H1 (cell line): Measurements from ENCODE around the gene UROC1. TPM values are rescaled to one million over a fixed set of nuclear protein-coding genes. Genes with fewer than 3 reads are reported as not detected.

Source experiments
- CTCF ChIA-PET: fragments of 300-600 bp; sonication (Branson Sonifier 250); formaldehyde crosslinking; loops from one replicate; lab custom pipeline; 2021; ENCODE audit not compliant: partially characterized antibody; lab: Charles Lee
- POLR2A ChIA-PET: fragments of 300-600 bp; sonication (Branson Sonifier 250); formaldehyde crosslinking; loops from one replicate; lab custom pipeline; 2021; ENCODE audit warnings: inconsistent platforms; ENCODE audit not compliant: partially characterized antibody; lab: Charles Lee
- DNase-seq, 2 experiments: peaks; one replicate each; pipeline versions ENCODE4 v3.0.0 to v3.0.0-alpha.2; 2010 to 2022; ENCODE audit warnings: low spot score in 2 of 2, low read depth in 1 of 2, mixed read lengths in 1 of 2
- FAIRE-seq: peaks from 2 replicates; lab custom pipeline; 2011; peaks lifted over from hg19 to GRCh38; lab: Jason Lieb, UNC
- H2AFZ ChIP-seq: 2 replicates; pipeline ENCODE4 v1.8.1; 2012; ENCODE audit warnings: low read length, inconsistent platforms
- H2AK5ac ChIP-seq: 2 replicates; pipeline ENCODE4 v1.6.1; 2013; ENCODE audit warnings: low read depth, low read length
- H2BK120ac ChIP-seq: replicated peaks from 2 replicates; pipeline ENCODE3; 2013; ENCODE audit warnings: low read depth, low read length, inconsistent platforms
- H2BK12ac ChIP-seq: 2 replicates; pipeline ENCODE4 v1.6.1; 2013; ENCODE audit warnings: low read depth, low read length
- H2BK15ac ChIP-seq: 2 replicates; pipeline ENCODE4 v1.6.1; 2013; ENCODE audit warnings: low read length
- H2BK20ac ChIP-seq: 2 replicates; pipeline ENCODE4 v1.6.1; 2013; ENCODE audit warnings: low read length
- H2BK5ac ChIP-seq: 2 replicates; pipeline ENCODE4 v1.6.1; 2013; ENCODE audit warnings: low read depth, low read length
- H3K14ac ChIP-seq: 2 replicates; pipeline ENCODE4 v1.6.1; 2013; ENCODE audit warnings: inconsistent platforms; ENCODE audit not compliant: insufficient read length
- H3K18ac ChIP-seq: 2 replicates; pipeline ENCODE4 v1.6.1; 2013; ENCODE audit warnings: low read length; ENCODE audit errors: extremely low read depth
- H3K23ac ChIP-seq: 2 replicates; pipeline ENCODE4 v1.6.1; 2013; ENCODE audit warnings: inconsistent platforms; ENCODE audit not compliant: insufficient read length
- H3K23me2 ChIP-seq: 2 replicates; pipeline ENCODE4 v1.6.1; 2013; ENCODE audit warnings: low read depth, low read length
- H3K27ac ChIP-seq: 2 replicates; pipeline ENCODE4 v1.6.1; 2011; ENCODE audit warnings: low read depth, low read length, inconsistent platforms
- H3K27me3 ChIP-seq, 4 experiments: replicated peaks in 1 of 4; 1 replicate in 1 of 4; 2 replicates in 3 of 4; pipeline versions ENCODE4 v1.6.1 to v1.8.1; 2011 to 2013; ENCODE audit warnings: low read length in 3 of 4, mild to moderate bottlenecking in 3 of 4, inconsistent platforms in 2 of 4, mixed read lengths in 2 of 4, moderate library complexity in 1 of 4; ENCODE audit not compliant: control insufficient read depth in 3 of 4, insufficient read depth in 3 of 4; ENCODE audit errors: extremely low read depth in 1 of 4
- H3K36me3 ChIP-seq, 4 experiments: 2 replicates each; pipeline versions ENCODE4 v1.6.1 to v1.8.1; 2011 to 2013; ENCODE audit warnings: mild to moderate bottlenecking in 4 of 4, low read length in 3 of 4, moderate library complexity in 2 of 4, control low read depth in 1 of 4, inconsistent platforms in 1 of 4; ENCODE audit not compliant: insufficient read depth in 4 of 4, control insufficient read depth in 2 of 4
- H3K4ac ChIP-seq: replicated peaks from 2 replicates; pipeline ENCODE3; 2013; ENCODE audit warnings: low read length, low read depth, mixed read lengths, inconsistent platforms; ENCODE audit not compliant: insufficient read length
- H3K4me1 ChIP-seq, 4 experiments: replicated peaks in 1 of 4; 1 replicate in 1 of 4; 2 replicates in 3 of 4; pipeline versions ENCODE4 v1.6.1 to v1.8.1; 2011 to 2013; ENCODE audit warnings: low read length in 3 of 4, inconsistent platforms in 2 of 4, mixed read lengths in 1 of 4; ENCODE audit not compliant: insufficient read depth in 4 of 4, control insufficient read depth in 3 of 4
- H3K4me2 ChIP-seq, 2 experiments: 2 replicates each; pipeline versions ENCODE4 v1.6.1 to v1.8.1; 2011 to 2013; ENCODE audit warnings: low read depth in 2 of 2, low read length in 2 of 2, control low read depth in 1 of 2, inconsistent platforms in 1 of 2, mild to moderate bottlenecking in 1 of 2; ENCODE audit not compliant: insufficient read depth in 1 of 2
- H3K4me3 ChIP-seq, 4 experiments: fragments of 200-600, 300-600 bp in 1 of 4; sonication (generic), shearing (Covaris generic), sonication (Bioruptor Twin) in 1 of 4; 2 replicates each; pipeline versions ENCODE4 v1.5.1 to v1.8.1; 2011 to 2016; ENCODE audit warnings: low read length in 4 of 4, low read depth in 3 of 4, control low read depth in 2 of 4, inconsistent platforms in 2 of 4, mild to moderate bottlenecking in 2 of 4, mixed read lengths in 1 of 4, moderate library complexity in 1 of 4; ENCODE audit not compliant: insufficient read depth in 2 of 4; ENCODE audit errors: extremely low read depth in 1 of 4
- H3K56ac ChIP-seq: replicated peaks from 2 replicates; pipeline ENCODE3; 2013; ENCODE audit warnings: low read depth, mild to moderate bottlenecking, mixed read lengths, low read length, inconsistent platforms; ENCODE audit not compliant: insufficient read length
- H3K79me1 ChIP-seq: 2 replicates; pipeline ENCODE4 v1.6.1; 2013; ENCODE audit warnings: low read depth, low read length, control low read depth
- H3K79me2 ChIP-seq, 2 experiments: 2 replicates each; pipeline versions ENCODE4 v1.6.1 to v1.8.1; 2012 to 2013; ENCODE audit warnings: low read length in 2 of 2, mild to moderate bottlenecking in 2 of 2, inconsistent platforms in 1 of 2; ENCODE audit not compliant: insufficient read depth in 2 of 2, control insufficient read depth in 1 of 2
- H3K9ac ChIP-seq, 4 experiments: replicated peaks in 1 of 4; 1 replicate in 1 of 4; 2 replicates in 3 of 4; pipeline versions ENCODE4 v1.6.1 to v1.8.1; 2011 to 2013; ENCODE audit warnings: low read depth in 3 of 4, low read length in 3 of 4, control low read depth in 2 of 4, mild to moderate bottlenecking in 2 of 4, moderate library complexity in 2 of 4, inconsistent platforms in 1 of 4; ENCODE audit errors: extremely low read depth in 1 of 4
- H3K9me3 ChIP-seq, 2 experiments: 2 replicates each; pipeline versions ENCODE4 v1.6.1 to v1.8.1; 2012 to 2013; ENCODE audit warnings: mild to moderate bottlenecking in 2 of 2, moderate library complexity in 2 of 2, control low read depth in 1 of 2, inconsistent platforms in 1 of 2, low read depth in 1 of 2, low read length in 1 of 2, mixed read lengths in 1 of 2; ENCODE audit not compliant: insufficient read depth in 2 of 2
- H4K20me1 ChIP-seq, 2 experiments: replicated peaks in 1 of 2; 2 replicates each; pipeline versions ENCODE3 to v1.8.1; 2011 to 2013; ENCODE audit warnings: inconsistent platforms in 2 of 2, low read length in 2 of 2, mild to moderate bottlenecking in 1 of 2; ENCODE audit not compliant: insufficient read depth in 2 of 2, control insufficient read depth in 1 of 2
- H4K5ac ChIP-seq: 2 replicates; pipeline ENCODE4 v1.6.1; 2013; ENCODE audit warnings: low read length, low read depth, mixed read lengths, inconsistent platforms; ENCODE audit not compliant: insufficient read length
- H4K8ac ChIP-seq: 2 replicates; pipeline ENCODE4 v1.8.0; 2013; ENCODE audit warnings: mild to moderate bottlenecking, moderate library complexity, low read length, inconsistent platforms; ENCODE audit not compliant: insufficient read depth; ENCODE audit errors: extremely low read depth
- H4K91ac ChIP-seq: replicated peaks from 2 replicates; pipeline ENCODE3; 2013; ENCODE audit warnings: low read length, mixed read lengths, inconsistent platforms; ENCODE audit not compliant: insufficient read length
- ASH2L ChIP-seq: fragments of 200-600, 300-600 bp; sonication (generic); IDR thresholded peaks from one replicate; pipeline ENCODE4 v1.7.1; 2017; ENCODE audit warnings: low read length
- CBX5 ChIP-seq: fragments of 300-800, 300-1000 bp; sonication (generic); IDR thresholded peaks from 2 replicates; pipeline ENCODE4 v1.7.1; 2016; ENCODE audit warnings: antibody characterized with exemption, low read length, low read depth
- EZH2 ChIP-seq: fragments of 200-600 bp; sonication (generic); IDR thresholded peaks from 2 replicates; pipeline ENCODE4 v1.7.1; 2012; ENCODE audit warnings: low read depth, mild to moderate bottlenecking, moderate library complexity, low read length, inconsistent platforms; ENCODE audit not compliant: severe bottlenecking
- FOSL1 ChIP-seq: IDR thresholded peaks from 2 replicates; pipeline ENCODE4 v1.6.1; 2011; ENCODE audit warnings: mild to moderate bottlenecking, low read depth, low read length, moderate library complexity; ENCODE audit not compliant: insufficient read depth
- GABPA ChIP-seq: IDR thresholded peaks from 2 replicates; pipeline ENCODE4 v1.6.1; 2011; ENCODE audit warnings: mild to moderate bottlenecking, low read length, moderate library complexity, borderline replicate concordance; ENCODE audit not compliant: insufficient read depth
- JUN ChIP-seq: IDR thresholded peaks from 2 replicates; pipeline ENCODE4 v1.6.1; 2011; ENCODE audit warnings: low read depth, mild to moderate bottlenecking, improper control_type of control experiment, low read length
- RBBP5 ChIP-seq: IDR thresholded peaks from 2 replicates; pipeline ENCODE4 v1.7.1; 2012; ENCODE audit warnings: low read depth, mild to moderate bottlenecking, inconsistent platforms, low read length, moderate library complexity, borderline replicate concordance
- RFX5 ChIP-seq: IDR thresholded peaks from 2 replicates; pipeline ENCODE4 v1.6.1; 2011; ENCODE audit warnings: low read depth, low read length, improper control_type of control experiment, borderline replicate concordance
- SIX5 ChIP-seq: IDR thresholded peaks from 2 replicates; pipeline ENCODE4 v1.6.1; 2011; ENCODE audit warnings: mild to moderate bottlenecking, low read depth, low read length
- TAF7 ChIP-seq: optimal IDR thresholded peaks from 2 replicates; pipeline ENCODE3; 2011; ENCODE audit warnings: low read depth, mild to moderate bottlenecking, inconsistent platforms, low read length, moderate library complexity, borderline replicate concordance
- YY1 ChIP-seq: IDR thresholded peaks from 2 replicates; pipeline ENCODE4 v1.6.1; 2011; ENCODE audit warnings: low read depth, mild to moderate bottlenecking, low read length
- WGBS, 2 experiments: shearing (Covaris generic) in 1 of 2; methylation state at CpG; one replicate each; pipeline versions ENCODE4 v1.1.6 to v1.1.7; 2013 to 2015; ENCODE audit warnings: low lambda C conversion rate in 2 of 2, mixed read lengths in 2 of 2, inconsistent platforms in 1 of 2, low coverage in 1 of 2, missing lambda C conversion rate in 1 of 2; ENCODE audit not compliant: insufficient replicate concordance in 2 of 2, insufficient coverage in 1 of 2, insufficient read length in 1 of 2; ENCODE audit errors: extremely low coverage in 1 of 2, missing lambda C conversion rate in 1 of 2; 5-methylcytosine and 5-hydroxymethylcytosine counted together
- polyA plus RNA-seq, 7 experiments: library from polyadenylated mRNA; depleted of rRNA in 3 of 7; stranded (reverse) in 5 of 7; unstranded in 2 of 7; fragments of >200 nt in 5 of 7; fragments of 200-250 nt in 2 of 7; gene quantifications; 1 replicate in 5 of 7; 2 replicates in 1 of 7; 4 replicates in 1 of 7; pipeline versions ENCODE4 v1.2.1 to v1.2.3, GENCODE V29; 2011 to 2013; ENCODE audit warnings: missing spikeins in 2 of 7, mixed read lengths in 2 of 7
- total RNA-seq: library from RNA; stranded (reverse); fragmentation: NEBNext Ultra II Directional; extraction: Animal tissue kit (Norgen Biotek cat#: 25700); gene quantifications from 2 replicates; pipeline ENCODE4 v1.2.1, GENCODE V29; 2021

Gene UROC1
- total and polyA plus RNA-seq, 2 of the 8 experiments (the other 6 are each of a cell fraction or from before 2014, with no cell fraction given): 0.03 TPM; not detected in 1

GRCh38 chr3:126451511-126451910, 66.1 kb downstream of the UROC1 start:
- H3K18ac ChIP-seq: no peak overlapping the region
- H2BK20ac ChIP-seq: no peak overlapping the region
- ChIA-PET CTCF (no interaction called here), POLR2A (interaction anchor here (1.0 to 1.2 kb wide), 2 partner anchors 8 to 17 kb away, joined by 3 to 7 read pairs; no protein-coding TSS in a partner anchor)
- H2BK120ac ChIP-seq: no peak overlapping the region
- H3K4me3 ChIP-seq: no peak overlapping the region
- H3K9me3 ChIP-seq: no peaks in the 10 kb centered on the region
- DNase-seq (no peak), FAIRE-seq (no peak)
- H3K79me1 ChIP-seq: 0 out of 2 replicates have a peak, but pooled peaks cover 2% of the 10 kb centered on the region
- H4K91ac ChIP-seq: no peak overlapping the region
- H3K4ac ChIP-seq: no peak overlapping the region
- no peaks in the 10 kb centered on the region for H3K23me2 ChIP-seq
- no peak overlapping the region for H3K56ac ChIP-seq
- H3K79me2 ChIP-seq: no peaks in the 10 kb centered on the region; a peak in 2 of 4 replicates
- no peak overlapping the region for H3K23ac ChIP-seq
- no peak overlapping the region for H4K8ac ChIP-seq
- H3K14ac ChIP-seq: no peak overlapping the region
- H3K4me1 ChIP-seq: peaks cover 0 to 3% (median 0%) of the 10 kb centered on the region in 4 experiments; a peak in 3 of 7 replicates
- no peak overlapping the region for H2BK5ac ChIP-seq
- H3K27ac ChIP-seq: no peak overlapping the region
- no peak overlapping the region for H3K9ac ChIP-seq
- H3K4me2 ChIP-seq: no peak overlapping the region
- WGBS, 2 experiments: 93% methylated on average over 12 of the region's 12 CpGs; no CpG with 5 or more reads in 1 of the 2 experiments
- H2BK12ac ChIP-seq: no peak overlapping the region
- H3K27me3 ChIP-seq: no peaks in the 10 kb centered on the region
- no peak overlapping the region for H4K5ac ChIP-seq
- no peak overlapping the region for H2AFZ ChIP-seq
- peaks cover 0 to 19% (median 5%) of the 10 kb centered on the region in 4 experiments; a peak in 6 of 8 replicates for H3K36me3 ChIP-seq
- no peak overlapping the region for H2AK5ac ChIP-seq
- peaks cover 0 to 6% of the 10 kb centered on the region in 2 experiments for H4K20me1 ChIP-seq
- H2BK15ac ChIP-seq: no peak overlapping the region
- TF ChIP-seq GABPA (no peak), FOSL1 (no peak), EZH2 (no peak), TAF7 (no peak), RFX5 (no peak), CBX5 (no peak), SIX5 (no peak), RBBP5 (no peak), ASH2L (no peak), JUN (no peak), YY1 (no peak)
